Activated CD8-positive, alpha-beta memory T cell treated with anti-CD3 and anti-CD28 coated beads, Interleukin-2, amount 10 ng/mL, durations not matched to agents 7 days and 5 days (primary cell): ENCODE measurements around the gene MRPL51. TPM values are rescaled to one million over a fixed set of nuclear protein-coding genes. Genes with fewer than 3 reads are reported as not detected.
"Not testable (repeated sequence)": the region's sequence is repeated elsewhere in the genome, so short reads cannot be mapped to it uniquely, and the experiment has no call there.

Experiments
- ATAC-seq: fragments of 150-1000 bp; cut with Tn5 transposase; one replicate; pipeline ENCODE4 v1.10.0; 2021; ENCODE audit warnings: moderate library complexity
- CTCF ChIA-PET: fragments of 350-600 bp; sonication (Branson Sonifier 250); formaldehyde crosslinking; loops from one replicate; lab custom pipeline; 2021; ENCODE audit warnings: antibody characterized with exemption; lab: Charles Lee
- DNase-seq: peaks from one replicate; pipeline ENCODE4 v3.0.0-alpha.2; 2020
- H3K27ac Mint-ChIP-seq: one replicate; pipeline ENCODE4 v1.8.0; 2021; ENCODE audit warnings: mild to moderate bottlenecking, mixed read lengths
- H3K27me3 Mint-ChIP-seq: one replicate; pipeline ENCODE4 v1.8.0; 2021; ENCODE audit warnings: mixed read lengths
- H3K36me3 Mint-ChIP-seq: one replicate; pipeline ENCODE4 v1.8.0; 2021; ENCODE audit warnings: mild to moderate bottlenecking, mixed read lengths
- H3K4me1 Mint-ChIP-seq: one replicate; pipeline ENCODE4 v1.8.0; 2021; ENCODE audit warnings: mixed read lengths
- H3K4me3 Mint-ChIP-seq: one replicate; pipeline ENCODE4 v1.8.0; 2021; ENCODE audit warnings: mild to moderate bottlenecking, moderate library complexity, mixed read lengths
- H3K9me3 Mint-ChIP-seq: one replicate; pipeline ENCODE4 v1.8.0; 2022; ENCODE audit warnings: low read depth, mixed read lengths
- total RNA-seq, 2 experiments: library from RNA; stranded (reverse); gene quantifications; one replicate each; pipeline ENCODE4 v1.2.3, GENCODE V29; 2021

The MRPL51 gene
- total RNA-seq, 2 experiments from 2014 or later, result 191 to 271 TPM

- no peak for ATAC-seq
- peaks cover 27% of the 10 kb centered on the region for H3K4me1 Mint-ChIP-seq
- no peaks in the 10 kb centered on the region for H3K27me3 Mint-ChIP-seq
- no peaks in the 10 kb centered on the region for H3K9me3 Mint-ChIP-seq
- no peak for DNase-seq
- CTCF ChIA-PET, result interaction anchor here (1.0 to 1.5 kb wide), 2 partner anchors 9 to 14 kb away, joined by 3 to 4 read pairs; no protein-coding TSS in a partner anchor
- no peak overlapping the region for H3K27ac Mint-ChIP-seq
- peaks cover 78% of the 10 kb centered on the region for H3K36me3 Mint-ChIP-seq
- H3K4me3 Mint-ChIP-seq, result no peak overlapping the region
Measured at GRCh38 chr12:6528539-6529235, 35.6 kb upstream of the MRPL51 start.

- Mint-ChIP-seq H3K4me1 (peaks cover 22% of the 10 kb centered on the region), H3K27ac (no peak overlapping the region), H3K36me3 (peaks cover 82% of the 10 kb centered on the region), H3K4me3 (no peak overlapping the region), H3K9me3 (no peaks in the 10 kb centered on the region), H3K27me3 (no peaks in the 10 kb centered on the region)
- CTCF ChIA-PET, result interaction anchor here (1.2 to 1.5 kb wide), 2 partner anchors 13 to 16 kb away, joined by 3 read pairs; no protein-coding TSS in a partner anchor
- DNase-seq, result no peak
- no peak for ATAC-seq
Measured at GRCh38 chr12:6527711-6528110, 34.6 kb upstream of the MRPL51 start.

GRCh38 chr12:6526766-6527525 lies 33.9 kb upstream of the MRPL51 start:
- no peak overlapping the region for H3K4me3 Mint-ChIP-seq
- ATAC-seq (no peak), DNase-seq (no peak)
- H3K27me3 Mint-ChIP-seq, result no peaks in the 10 kb centered on the region
- H3K9me3 Mint-ChIP-seq, result no peaks in the 10 kb centered on the region
- H3K36me3 Mint-ChIP-seq, result peaks cover 81% of the 10 kb centered on the region
- peaks cover 15% of the 10 kb centered on the region for H3K4me1 Mint-ChIP-seq
- H3K27ac Mint-ChIP-seq, result no peak overlapping the region
- CTCF ChIA-PET, result interaction anchor here (0.8 to 1.2 kb wide), 2 partner anchors 8 to 15 kb away, joined by 3 read pairs; no protein-coding TSS in a partner anchor

- H3K36me3 Mint-ChIP-seq, result peaks cover 83% of the 10 kb centered on the region
- H3K27me3 Mint-ChIP-seq, result no peaks in the 10 kb centered on the region
- no peak overlapping the region for H3K4me3 Mint-ChIP-seq
- ATAC-seq (no peak), DNase-seq (no peak)
- H3K4me1 Mint-ChIP-seq, result peaks cover 10% of the 10 kb centered on the region
- no peaks in the 10 kb centered on the region for H3K9me3 Mint-ChIP-seq
- no peak overlapping the region for H3K27ac Mint-ChIP-seq
- CTCF ChIA-PET, result no interaction called here
Measured at GRCh38 chr12:6526201-6526600, 33.1 kb upstream of the MRPL51 start.

- Mint-ChIP-seq H3K9me3 (no peaks in the 10 kb centered on the region), H3K4me1 (peaks cover 3% of the 10 kb centered on the region), H3K27ac (no peak overlapping the region), H3K36me3 (peaks cover 79% of the 10 kb centered on the region), H3K27me3 (no peaks in the 10 kb centered on the region), H3K4me3 (no peak overlapping the region)
- ATAC-seq (no peak), DNase-seq (no peak)
- CTCF ChIA-PET, result interaction anchor here (0.5 to 1.9 kb wide), 3 partner anchors 13 to 34 kb away, joined by 3 to 10 read pairs (median 3); no protein-coding TSS in a partner anchor
Measured at GRCh38 chr12:6524648-6525047, 31.6 kb upstream of the MRPL51 start.

- Mint-ChIP-seq H3K27ac (peak overlapping the region; percentile 16), H3K27me3 (no peaks in the 10 kb centered on the region), H3K36me3 (peaks cover 76% of the 10 kb centered on the region), H3K4me1 (peaks cover 3% of the 10 kb centered on the region), H3K9me3 (no peaks in the 10 kb centered on the region), H3K4me3 (no peak overlapping the region)
- CTCF ChIA-PET, result interaction anchor here (0.8 to 1.9 kb wide), 4 partner anchors 14 to 189 kb away, joined by 3 to 10 read pairs (median 6); no protein-coding TSS in a partner anchor
- no peak for ATAC-seq
- no peak for DNase-seq
Measured at GRCh38 chr12:6523708-6524107, 30.6 kb upstream of the MRPL51 start.

- Mint-ChIP-seq H3K9me3 (no peaks in the 10 kb centered on the region), H3K27ac (no peak overlapping the region), H3K27me3 (no peaks in the 10 kb centered on the region), H3K4me1 (peaks cover 3% of the 10 kb centered on the region), H3K36me3 (peaks cover 81% of the 10 kb centered on the region), H3K4me3 (no peak overlapping the region)
- DNase-seq (no peak), ATAC-seq (no peak)
- CTCF ChIA-PET, result interaction anchor here (0.6 to 0.7 kb wide), 2 partner anchors 98 to 196 kb away, joined by 3 read pairs; no protein-coding TSS in a partner anchor
Measured at GRCh38 chr12:6522193-6522592, 29.1 kb upstream of the MRPL51 start.

GRCh38 chr12:6520186-6520585 lies 27.1 kb upstream of the MRPL51 start:
- Mint-ChIP-seq H3K4me3 (no peak overlapping the region), H3K4me1 (peaks cover 3% of the 10 kb centered on the region), H3K9me3 (no peaks in the 10 kb centered on the region), H3K36me3 (peaks cover 80% of the 10 kb centered on the region), H3K27me3 (no peaks in the 10 kb centered on the region), H3K27ac (peak overlapping the region; percentile 56)
- no peak for ATAC-seq
- DNase-seq, result no peak
- CTCF ChIA-PET, result no interaction called here

- no peak overlapping the region for H3K4me3 Mint-ChIP-seq
- H3K27ac Mint-ChIP-seq, result peak overlapping the region; percentile 3
- no peaks in the 10 kb centered on the region for H3K9me3 Mint-ChIP-seq
- DNase-seq (no peak), ATAC-seq (no peak)
- peaks cover 47% of the 10 kb centered on the region for H3K36me3 Mint-ChIP-seq
- CTCF ChIA-PET, result no interaction called here
- peaks cover 8% of the 10 kb centered on the region for H3K4me1 Mint-ChIP-seq
- no peaks in the 10 kb centered on the region for H3K27me3 Mint-ChIP-seq
Measured at GRCh38 chr12:6508087-6508486, 15.0 kb upstream of the MRPL51 start.

GRCh38 chr12:6507102-6507998 lies 14.3 kb upstream of the MRPL51 start:
- CTCF ChIA-PET, result no interaction called here

GRCh38 chr12:6500466-6500865 lies 7.4 kb upstream of the MRPL51 start:
- Mint-ChIP-seq H3K4me1 (peaks cover 23% of the 10 kb centered on the region), H3K27me3 (no peaks in the 10 kb centered on the region), H3K27ac (no peak overlapping the region), H3K36me3 (peaks cover 32% of the 10 kb centered on the region), H3K9me3 (no peaks in the 10 kb centered on the region), H3K4me3 (no peak overlapping the region)
- DNase-seq (no peak), ATAC-seq (no peak)
- CTCF ChIA-PET, result interaction anchor here (0.6 to 2.0 kb wide), 3 partner anchors 35 to 38 kb away, joined by 3 to 9 read pairs (median 5); no protein-coding TSS in a partner anchor

More at GRCh38 chr12:6507102-6507998, 14.3 kb upstream of the MRPL51 start:
- Mint-ChIP-seq H3K4me3 (no peak overlapping the region), H3K4me1 (peaks cover 8% of the 10 kb centered on the region), H3K9me3 (no peaks in the 10 kb centered on the region), H3K27ac (peak overlapping the region; percentile 60), H3K36me3 (peaks cover 41% of the 10 kb centered on the region), H3K27me3 (no peaks in the 10 kb centered on the region)
- ATAC-seq, result no peak
- DNase-seq, result no peak

GRCh38 chr12:6497291-6497690 lies 4.2 kb upstream of the MRPL51 start:
- H3K9me3 Mint-ChIP-seq, H3K27ac Mint-ChIP-seq, ATAC-seq, H3K27me3 Mint-ChIP-seq, DNase-seq, H3K4me3 Mint-ChIP-seq: not testable (repeated sequence)
- Mint-ChIP-seq H3K36me3 (peaks cover 37% of the 10 kb centered on the region), H3K4me1 (peaks cover 32% of the 10 kb centered on the region)
- CTCF ChIA-PET, result interaction anchor here (1.2 kb wide), 1 partner anchor 40 kb away, joined by 3 read pairs; no protein-coding TSS in a partner anchor
